Activated CD8-positive, alpha-beta T cell treated with anti-CD3 and anti-CD28 coated beads for 36 hours (primary cell): ENCODE measurements around the gene FOXP1. TPM values are rescaled to one million over a fixed set of nuclear protein-coding genes. Genes with fewer than 3 reads are reported as not detected.

Experiments used
- ATAC-seq: fragments of 200-7000 bp; cut with Tn5 transposase; one replicate; pipeline ENCODE4 v1.10.0; 2021; ENCODE audit warnings: mild to moderate bottlenecking, moderate library complexity
- CTCF ChIA-PET: fragments of 350-600 bp; sonication (Branson Sonifier 250); formaldehyde crosslinking; loops from one replicate; lab custom pipeline; 2021; ENCODE audit warnings: antibody characterized with exemption; lab: Charles Lee
- POLR2A ChIA-PET: fragments of 350-600 bp; sonication (Branson Sonifier 250); formaldehyde crosslinking; loops from one replicate; lab custom pipeline; 2021; ENCODE audit warnings: antibody characterized with exemption; lab: Charles Lee
- DNase-seq: peaks from one replicate; pipeline ENCODE4 v3.0.0-alpha.2; 2020
- H3K27ac Mint-ChIP-seq: one replicate; pipeline ENCODE4 v1.8.0; 2021; ENCODE audit warnings: mild to moderate bottlenecking, mixed read lengths
- H3K27me3 Mint-ChIP-seq: one replicate; pipeline ENCODE4 v1.8.0; 2021; ENCODE audit warnings: mixed read lengths
- H3K36me3 Mint-ChIP-seq: one replicate; pipeline ENCODE4 v1.8.0; 2021; ENCODE audit warnings: low read depth, mixed read lengths
- H3K4me1 Mint-ChIP-seq: one replicate; pipeline ENCODE4 v1.8.0; 2021; ENCODE audit warnings: low read depth, mixed read lengths
- H3K4me3 Mint-ChIP-seq: one replicate; pipeline ENCODE4 v1.8.0; 2021; ENCODE audit warnings: mild to moderate bottlenecking, moderate library complexity, mixed read lengths
- H3K9me3 Mint-ChIP-seq: one replicate; pipeline ENCODE4 v1.8.0; 2021; ENCODE audit warnings: mixed read lengths
- CTCF ChIP-seq: fragments of 200-600 bp; IDR thresholded peaks from one replicate; pipeline ENCODE4 v1.8.0; 2022; ENCODE audit warnings: antibody characterized with exemption, mild to moderate bottlenecking
- intact Hi-C: fragments of 100-400 bp; cut with micrococcal nuclease; formaldehyde crosslinking; loops from one replicate; pipeline ENCODE4 v1.10.0; 2022
- total RNA-seq, 2 experiments: library from RNA; stranded (reverse); gene quantifications; one replicate each; pipeline ENCODE4 v1.2.3, GENCODE V29; 2021

FOXP1 gene
- total RNA-seq, 2 experiments from 2014 or later = 145 to 153 TPM

GRCh38 chr3:71048948-71049347, 534.6 kb downstream of the FOXP1 start:
- DNase-seq = no peak
- intact Hi-C loops = no loop called here
- ChIA-PET POLR2A (interaction anchor here (1.3 to 1.7 kb wide), 4 partner anchors 8 to 534 kb away, joined by 3 to 8 read pairs (median 6); no protein-coding TSS in a partner anchor), CTCF (interaction anchor here (1.0 kb wide), 1 partner anchor 181 kb away, joined by 3 read pairs; no protein-coding TSS in a partner anchor)
- Mint-ChIP-seq H3K27me3 (no peaks in the 10 kb centered on the region), H3K36me3 (peaks cover 96% of the 10 kb centered on the region), H3K9me3 (no peaks in the 10 kb centered on the region), H3K27ac (peak overlapping the region; percentile 90), H3K4me3 (no peak overlapping the region), H3K4me1 (peaks cover 99% of the 10 kb centered on the region)
- no peak for ATAC-seq
- no peak for TF ChIP-seq CTCF

- Mint-ChIP-seq H3K27ac (peak overlapping the region; percentile 90), H3K27me3 (no peaks in the 10 kb centered on the region), H3K4me3 (no peak overlapping the region), H3K36me3 (peaks cover 93% of the 10 kb centered on the region), H3K9me3 (no peaks in the 10 kb centered on the region), H3K4me1 (peaks cover 93% of the 10 kb centered on the region)
- DNase-seq = no peak
- no peak for ATAC-seq
- no peak for TF ChIP-seq CTCF
- ChIA-PET POLR2A (interaction anchor here (0.8 to 2.5 kb wide), 5 partner anchors 13 to 535 kb away, joined by 3 to 14 read pairs (median 5); no protein-coding TSS in a partner anchor), CTCF (interaction anchor here (0.8 to 1.2 kb wide), 2 partner anchors 22 to 28 kb away, joined by 3 read pairs; no protein-coding TSS in a partner anchor)
- intact Hi-C loops = no loop called here
These were observed 535.7 kb downstream of the FOXP1 start for GRCh38 chr3:71047616-71048531.

DNA sequence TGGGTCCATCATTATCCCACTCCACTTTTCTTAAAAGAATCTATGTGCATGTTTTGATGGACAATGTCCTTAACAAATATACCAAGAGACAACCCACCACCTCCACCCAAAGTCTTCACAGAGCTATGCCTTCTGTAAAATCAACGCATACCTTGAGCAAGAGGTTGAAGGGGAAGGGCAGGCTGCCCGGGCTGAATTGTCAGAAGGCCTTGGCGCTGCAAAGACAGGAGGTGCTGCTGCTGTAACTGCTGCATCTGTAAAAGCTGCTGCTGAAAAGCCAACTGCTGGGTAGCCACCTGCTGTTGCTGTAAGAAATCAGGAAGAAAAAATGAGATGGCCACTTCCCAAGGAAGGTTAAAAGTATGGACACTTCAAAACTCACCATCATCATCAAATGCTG, 536.7 kb downstream of the FOXP1 start:
- ChIA-PET POLR2A (interaction anchor here (0.7 to 2.5 kb wide), 3 partner anchors 14 to 36 kb away, joined by 3 to 14 read pairs (median 3); no protein-coding TSS in a partner anchor), CTCF (interaction anchor here (0.8 to 1.2 kb wide), 2 partner anchors 24 to 29 kb away, joined by 3 read pairs; no protein-coding TSS in a partner anchor)
- no peak overlapping the region for H3K4me3 Mint-ChIP-seq
- H3K36me3 Mint-ChIP-seq = peaks cover 90% of the 10 kb centered on the region
- TF ChIP-seq CTCF = no peak
- intact Hi-C loops = no loop called here
- DNase-seq (no peak), ATAC-seq (no peak)
- H3K4me1 Mint-ChIP-seq = peaks cover 90% of the 10 kb centered on the region
- H3K9me3 Mint-ChIP-seq = no peaks in the 10 kb centered on the region
- peak overlapping the region; percentile 90 for H3K27ac Mint-ChIP-seq
- H3K27me3 Mint-ChIP-seq = no peaks in the 10 kb centered on the region

- TF ChIP-seq CTCF = no peak
- ATAC-seq = peak; percentile 55
- DNase-seq = peak; percentile 56
- Mint-ChIP-seq H3K27ac (peak overlapping the region; percentile 88), H3K27me3 (no peaks in the 10 kb centered on the region), H3K4me1 (peaks cover 89% of the 10 kb centered on the region), H3K9me3 (no peaks in the 10 kb centered on the region), H3K36me3 (peaks cover 89% of the 10 kb centered on the region), H3K4me3 (peak overlapping the region; percentile 7)
- CTCF ChIA-PET = interaction anchor here (0.7 kb wide), 1 partner anchor 23 kb away, joined by 3 read pairs; no protein-coding TSS in a partner anchor
- intact Hi-C loops = no loop called here
- POLR2A ChIA-PET = interaction anchor here (1.0 to 2.5 kb wide), 2 partner anchors 18 to 36 kb away, joined by 3 to 14 read pairs; no protein-coding TSS in a partner anchor
These were observed 537.6 kb downstream of the FOXP1 start for GRCh38 chr3:71045917-71046282.
